Fibroblast of the aortic adventitia (primary cell): Measurements from ENCODE around the gene NATD1. TPM values are rescaled to one million over a fixed set of nuclear protein-coding genes. Genes with fewer than 3 reads are reported as not detected.
"Not testable (repeated sequence)": the region's sequence is repeated elsewhere in the genome, so short reads cannot be mapped to it uniquely, and the experiment has no call there.

ENCODE experiments used
- DNase-seq: peaks from one replicate; pipeline ENCODE4 v3.0.0-alpha.2; 2010; ENCODE audit warnings: low read depth
- H3K4me3 ChIP-seq: 2 replicates; pipeline ENCODE4 v1.5.1; 2011; ENCODE audit warnings: low read depth, mild to moderate bottlenecking, control low read depth, low read length, moderate library complexity
- CTCF ChIP-seq: IDR thresholded peaks from 2 replicates; pipeline ENCODE4 v1.5.1; 2011; ENCODE audit warnings: mild to moderate bottlenecking, low read length, control low read depth, inconsistent platforms; ENCODE audit not compliant: insufficient read depth
- small RNA-seq: library from RNA; depleted of rRNA; stranded (forward); fragments of <200 nt; gene quantifications from one replicate; pipeline ENCODE3, GENCODE V24; 2012
- total RNA-seq: library from RNA; depleted of rRNA; stranded (reverse); fragments of >200 nt; gene quantifications from 2 replicates; pipeline ENCODE4 v1.2.3, GENCODE V29; 2012; ENCODE audit warnings: low replicate concordance

The NATD1 gene
- total RNA-seq, 1 donor = 3.1 TPM

GRCh38 chr17:21193031-21193430, 60.2 kb downstream of the NATD1 start:
- no peak for DNase-seq
- TF ChIP-seq CTCF = no peak
- no peak overlapping the region for H3K4me3 ChIP-seq

- not testable (repeated sequence) for H3K4me3 ChIP-seq, DNase-seq
Observed at GRCh38 chr17:21192414-21192813, 60.8 kb downstream of the NATD1 start.

- no peak for TF ChIP-seq CTCF
- DNase-seq = no peak
- no peak overlapping the region for H3K4me3 ChIP-seq
Observed at GRCh38 chr17:21191698-21192097, 61.5 kb downstream of the NATD1 start.

GRCh38 chr17:21190078-21190477, 63.1 kb downstream of the NATD1 start:
- no peak for DNase-seq
- TF ChIP-seq CTCF = no peak
- no peak overlapping the region for H3K4me3 ChIP-seq

- no peak overlapping the region for H3K4me3 ChIP-seq
- no peak for DNase-seq
Observed at GRCh38 chr17:21189361-21189760, 63.8 kb downstream of the NATD1 start.

More at GRCh38 chr17:21189361-21189760, 63.8 kb downstream of the NATD1 start:
- TF ChIP-seq CTCF = no peak

Small RNA genes lying within 50 kb of the gene (small RNA-seq; reads per million reads assigned to genes)
- gene RN7SL426P = not detected

Other genes starting within 250 kb of the NATD1 start
- gene USP22, start 210.4 kb downstream of the NATD1 start, total RNA-seq = 107 and 214 TPM in 2 replicates
- 12.7 and 15.6 TPM in 2 replicates for gene DHRS7B, start 126.4 kb downstream of the NATD1 start, total RNA-seq
- gene TMEM11, start 39.2 kb downstream of the NATD1 start, total RNA-seq = 5.0 and 17.5 TPM in 2 replicates
- 22.9 and 24.5 TPM in 2 replicates for gene MAP2K3, start 31.3 kb upstream of the NATD1 start, total RNA-seq
- 1.7 and 2.7 TPM in 2 replicates for gene KCNJ12, start 122.9 kb upstream of the NATD1 start, total RNA-seq